SK-N-SH (cell line): ENCODE data around the gene PXT1. TPM values are rescaled to one million over a fixed set of nuclear protein-coding genes. Genes with fewer than 3 reads are reported as not detected.

Source experiments
- CTCF ChIA-PET: fragments of 300-600, 350-600 bp; formaldehyde crosslinking; extraction: SDS; loops from one replicate; lab custom pipeline; 2021; lab: Yijun Ruan, JAX
- POLR2A ChIA-PET: fragments of 350-600 bp; sonication (Branson Sonifier 250); formaldehyde crosslinking; extraction: SDS; loops from one replicate; lab custom pipeline; 2020; ENCODE audit warnings: antibody characterized with exemption, inconsistent platforms; lab: Yijun Ruan, JAX
- DNase-seq: peaks from one replicate; pipeline ENCODE4 v3.0.0; 2012
- H2AFZ ChIP-seq: fragments of 200-600 bp; sonication (generic); 2 replicates; pipeline ENCODE4 v1.8.1; 2016; ENCODE audit warnings: antibody characterized with exemption, mild to moderate bottlenecking, low read depth
- H3F3A ChIP-seq: fragments of 200-600 bp; sonication (generic); replicated peaks from 2 replicates; pipeline ENCODE3; 2016; ENCODE audit warnings: antibody characterized with exemption, mild to moderate bottlenecking; ENCODE audit not compliant: insufficient read depth
- H3K27ac ChIP-seq, 2 experiments: fragments of 200-500 bp in 1 of 2; fragments of 200-600 bp in 1 of 2; sonication (Bioruptor generic) in 1 of 2; sonication (generic), shearing (Covaris generic) in 1 of 2; 2 replicates each; pipeline versions ENCODE4 v1.5.1 to v1.6.1; 2014 to 2016; ENCODE audit warnings: low read depth in 2 of 2, inconsistent platforms in 1 of 2, low read length in 1 of 2, mild to moderate bottlenecking in 1 of 2, mixed read lengths in 1 of 2
- H3K27me3 ChIP-seq: fragments of 200-600 bp; sonication (generic), shearing (Covaris generic); 2 replicates; pipeline ENCODE4 v1.6.1; 2016; ENCODE audit warnings: mixed run types; ENCODE audit not compliant: insufficient read depth
- H3K36me3 ChIP-seq, 2 experiments: fragments of 200-500 bp in 1 of 2; fragments of 200-600 bp in 1 of 2; sonication (Bioruptor generic) in 1 of 2; sonication (generic) in 1 of 2; replicated peaks in 1 of 2; 2 replicates each; pipeline versions ENCODE3 to v1.5.1; 2014 to 2016; ENCODE audit warnings: low read length in 1 of 2, mild to moderate bottlenecking in 1 of 2; ENCODE audit not compliant: insufficient read depth in 2 of 2, control insufficient read depth in 1 of 2
- H3K4me1 ChIP-seq, 2 experiments: fragments of 200-500 bp in 1 of 2; fragments of 200-600 bp in 1 of 2; sonication (Bioruptor generic) in 1 of 2; sonication (generic), shearing (Covaris generic) in 1 of 2; 2 replicates each; pipeline versions ENCODE4 v1.5.1 to v1.6.1; 2014 to 2016; ENCODE audit warnings: low read depth in 1 of 2, low read length in 1 of 2, mixed run types in 1 of 2; ENCODE audit not compliant: insufficient read depth in 2 of 2, control insufficient read depth in 1 of 2
- H3K4me2 ChIP-seq: fragments of 200-600 bp; sonication (generic), shearing (Covaris generic); 2 replicates; pipeline ENCODE4 v1.6.1; 2017; ENCODE audit warnings: mixed run types
- H3K4me3 ChIP-seq, 2 experiments: fragments of 200-500 bp in 1 of 2; fragments of 200-600 bp in 1 of 2; sonication (Bioruptor generic) in 1 of 2; sonication (generic), shearing (Covaris generic) in 1 of 2; 2 replicates each; pipeline versions ENCODE4 v1.5.1 to v1.8.1; 2014 to 2016; ENCODE audit warnings: low read depth in 2 of 2, inconsistent platforms in 1 of 2, low read length in 1 of 2, mild to moderate bottlenecking in 1 of 2, mixed read lengths in 1 of 2, moderate library complexity in 1 of 2
- H3K79me2 ChIP-seq: fragments of 200-600 bp; sonication (generic); 2 replicates; pipeline ENCODE4 v1.8.1; 2017; ENCODE audit warnings: mild to moderate bottlenecking; ENCODE audit not compliant: insufficient read depth
- H3K9ac ChIP-seq: fragments of 200-600 bp; sonication (generic); 2 replicates; pipeline ENCODE4 v1.6.1; 2017; ENCODE audit warnings: mixed run types
- H3K9me2 ChIP-seq: fragments of 200-600 bp; sonication (generic); 2 replicates; pipeline ENCODE4 v1.6.1; 2017; ENCODE audit warnings: mixed run types
- H3K9me3 ChIP-seq: fragments of 200-600 bp; sonication (generic); 2 replicates; pipeline ENCODE4 v1.6.1; 2017; ENCODE audit warnings: mixed run types, mild to moderate bottlenecking, moderate library complexity
- H4K20me1 ChIP-seq: fragments of 200-600 bp; sonication (generic); 2 replicates; pipeline ENCODE4 v1.6.1; 2017; ENCODE audit warnings: mild to moderate bottlenecking, mixed run types; ENCODE audit not compliant: insufficient read depth
- CTCF ChIP-seq: fragments of 200-600 bp; sonication (generic); IDR thresholded peaks from 2 replicates; pipeline ENCODE4 v1.6.1; 2017; ENCODE audit warnings: antibody characterized with exemption, mild to moderate bottlenecking, moderate library complexity
- ELF1 ChIP-seq: IDR thresholded peaks from 2 replicates; pipeline ENCODE4 v1.4.0; 2012
- EZH2phosphoT487 ChIP-seq: fragments of 200-600 bp; sonication (generic); IDR thresholded peaks from 2 replicates; pipeline ENCODE4 v1.6.1; 2017; ENCODE audit warnings: low read depth, mixed run types, mild to moderate bottlenecking, antibody characterized with exemption, moderate library complexity, borderline replicate concordance
- FOSL2 ChIP-seq: IDR thresholded peaks from 2 replicates; pipeline ENCODE4 v1.4.0; 2012; ENCODE audit warnings: low read depth, mild to moderate bottlenecking, moderate library complexity, borderline replicate concordance
- GABPA ChIP-seq: IDR thresholded peaks from 2 replicates; pipeline ENCODE4 v1.4.0; 2012; ENCODE audit warnings: low read depth, mild to moderate bottlenecking
- JUND ChIP-seq: IDR thresholded peaks from 2 replicates; pipeline ENCODE4 v1.4.0; 2012
- MAX ChIP-seq: IDR thresholded peaks from 2 replicates; pipeline ENCODE4 v1.4.0; 2012; ENCODE audit warnings: low read depth
- MXI1 ChIP-seq: IDR thresholded peaks from 2 replicates; pipeline ENCODE4 v1.6.1; 2012; ENCODE audit warnings: mild to moderate bottlenecking, low read depth, low read length, improper control_type of control experiment
- NFIC ChIP-seq: IDR thresholded peaks from 2 replicates; pipeline ENCODE4 v1.4.0; 2012; ENCODE audit warnings: borderline replicate concordance
- PBX3 ChIP-seq: IDR thresholded peaks from 2 replicates; pipeline ENCODE4; 2012
- POLR2AphosphoS5 ChIP-seq: IDR thresholded peaks from 2 replicates; pipeline ENCODE4 v1.6.1; 2012; ENCODE audit warnings: low read depth, low read length
- REST ChIP-seq: IDR thresholded peaks from 2 replicates; pipeline ENCODE4 v1.6.1; 2012; ENCODE audit warnings: mild to moderate bottlenecking, low read depth, low read length, moderate library complexity
- RXRA ChIP-seq: IDR thresholded peaks from 2 replicates; pipeline ENCODE4 v1.4.0; 2012; ENCODE audit warnings: low read depth, mild to moderate bottlenecking, borderline replicate concordance
- SIN3A ChIP-seq: IDR thresholded peaks from 2 replicates; pipeline ENCODE4 v1.6.1; 2012; ENCODE audit warnings: low read depth, mild to moderate bottlenecking, low read length, moderate library complexity, borderline replicate concordance
- TCF12 ChIP-seq: IDR thresholded peaks from 2 replicates; pipeline ENCODE4 v1.4.0; 2012
- USF1 ChIP-seq: IDR thresholded peaks from 2 replicates; pipeline ENCODE4 v1.4.0; 2012; ENCODE audit warnings: low read depth, borderline replicate concordance
- YY1 ChIP-seq: IDR thresholded peaks from 2 replicates; pipeline ENCODE4 v1.4.0; 2012; ENCODE audit warnings: low read depth, mild to moderate bottlenecking
- ZBTB33 ChIP-seq: IDR thresholded peaks from 2 replicates; pipeline ENCODE4 v1.4.0; 2012; ENCODE audit warnings: low read depth, borderline replicate concordance
- WGBS: methylation state at CpG from one replicate; pipeline ENCODE4 v1.1.6; 2017; ENCODE audit warnings: low lambda C conversion rate; 5-methylcytosine and 5-hydroxymethylcytosine counted together
- polyA plus RNA-seq, 3 experiments: library from polyadenylated mRNA; depleted of rRNA; stranded (reverse); fragments of >200 nt; gene quantifications; 2 replicates each; pipeline ENCODE4 v1.2.3, GENCODE V29; 2012

PXT1 gene
- polyA plus RNA-seq, 1 of the 3 experiments (the other 2 are of a cell fraction), result not detected

- Histone ChIP-seq H4K20me1 (peaks cover 6% of the 10 kb centered on the region; the same call in 1 of the 2 replicates), H2AFZ (peak overlapping the region; percentile 90), H3K4me3 (no peak overlapping the region), H3F3A (peaks cover 51% of the 10 kb centered on the region), H3K27ac (peak overlapping the region; percentile 84 to 91), H3K4me2 (peak overlapping the region; percentile 6; the same call in 1 of the 2 replicates), H3K36me3 (no peaks in the 10 kb centered on the region), H3K9ac (peak overlapping the region; percentile 49; the same call in 1 of the 2 replicates), H3K79me2 (peaks cover 38% of the 10 kb centered on the region), H3K9me2 (no peaks in the 10 kb centered on the region), H3K4me1 (peaks cover 17 to 23% of the 10 kb centered on the region in 2 experiments; a peak in 3 of 4 replicates), H3K27me3 (no peaks in the 10 kb centered on the region), H3K9me3 (no peaks in the 10 kb centered on the region)
- 13% methylated on average over 8 of the region's 8 CpGs for WGBS
- TF ChIP-seq PBX3, result peak; percentile 44
- TF ChIP-seq MAX, result peak; percentile 57; the same call in 1 of the 2 replicates
- TF ChIP-seq RXRA, result peak; percentile 10; the same call in 1 of the 2 replicates
- no peak for TF ChIP-seq CTCF
- peak; percentile 79 for TF ChIP-seq POLR2AphosphoS5
- peak; percentile 70 for TF ChIP-seq JUND
- 0 out of 2 replicates have a peak, but pooled peaks have one; percentile 11 for TF ChIP-seq REST
- peak; percentile 93 for TF ChIP-seq ELF1
- peak; percentile 54; the same call in 1 of the 2 replicates for TF ChIP-seq NFIC
- no peak for TF ChIP-seq TCF12
- TF ChIP-seq YY1, result no peak
- no peak for TF ChIP-seq ZBTB33
- TF ChIP-seq FOSL2, result peak; percentile 84; the same call in 1 of the 2 replicates
- peak; percentile 62 for TF ChIP-seq GABPA
- TF ChIP-seq MXI1, result peak; percentile 53; the same call in 1 of the 2 replicates
- TF ChIP-seq USF1, result no peak
- TF ChIP-seq SIN3A, result 0 out of 2 replicates have a peak, but pooled peaks have one; percentile 29
- TF ChIP-seq EZH2phosphoT487, result no peak
- CTCF ChIA-PET, result interaction anchor here (1.0 kb wide), 1 partner anchor 18 kb away, joined by 4 read pairs; no protein-coding TSS in a partner anchor
- DNase-seq, result peak; percentile 85
- POLR2A ChIA-PET, result interaction anchor here (0.6 to 0.9 kb wide), 4 partner anchors 12 to 154 kb away, joined by 3 read pairs; no protein-coding TSS in a partner anchor
Measured at GRCh38 chr6:36441307-36441894, 1.3 kb downstream of the PXT1 start.
